ENCODE data around the gene PROC.

- TF ChIP-seq CTCF (conservative IDR thresholded peaks at IDR 0.05), result no peak
- no peak for TF ChIP-seq ZFX (IDR thresholded peaks at IDR 0.05)
Measured at GRCh38 chr2:127429844-127430425, 11.7 kb downstream of the PROC start.
